Activated CD4-positive, alpha-beta T cell treated with anti-CD3 and anti-CD28 coated beads, Interleukin-2, amount 10 ng/mL, durations not matched to agents 7 days and 5 days (primary cell): ENCODE results near the gene CKS1B. TPM values are rescaled to one million over a fixed set of nuclear protein-coding genes. Genes with fewer than 3 reads are reported as not detected.
A peak's percentile ranks its signal among the peaks of the same experiment; 100 is the strongest.

Source experiments
- CTCF ChIA-PET: fragments of 350-600 bp; sonication (Branson Sonifier 250); formaldehyde crosslinking; loops from one replicate; lab custom pipeline; 2021; ENCODE audit warnings: antibody characterized with exemption; lab: Charles Lee
- POLR2A ChIA-PET: fragments of 350-600 bp; sonication (Branson Sonifier 250); formaldehyde crosslinking; loops from one replicate; lab custom pipeline; 2021; ENCODE audit warnings: antibody characterized with exemption; lab: Charles Lee
- DNase-seq: peaks from one replicate; pipeline ENCODE4 v3.0.0-alpha.2; 2020
- H3K27ac Mint-ChIP-seq: one replicate; pipeline ENCODE4 v1.8.0; 2021; ENCODE audit warnings: mild to moderate bottlenecking, moderate library complexity, mixed read lengths
- H3K27me3 Mint-ChIP-seq: one replicate; pipeline ENCODE4 v1.8.0; 2021; ENCODE audit warnings: mixed read lengths
- H3K36me3 Mint-ChIP-seq: one replicate; pipeline ENCODE4 v1.8.0; 2021; ENCODE audit warnings: low read depth, mixed read lengths
- H3K4me1 Mint-ChIP-seq: one replicate; pipeline ENCODE4 v1.8.0; 2021; ENCODE audit warnings: mixed read lengths
- H3K4me3 Mint-ChIP-seq: one replicate; pipeline ENCODE4 v1.8.0; 2021; ENCODE audit warnings: mild to moderate bottlenecking, moderate library complexity, mixed read lengths
- H3K9me3 Mint-ChIP-seq: one replicate; pipeline ENCODE4 v1.8.0; 2021; ENCODE audit warnings: mixed read lengths
- total RNA-seq, 2 experiments: library from RNA; stranded (reverse); gene quantifications; one replicate each; pipeline ENCODE4 v1.2.3, GENCODE V29; 2021

The CKS1B gene
- total RNA-seq, 2 experiments from 2014 or later = 147 to 157 TPM

GRCh38 chr1:154959426-154959780 lies 15.1 kb upstream of the CKS1B start:
- Mint-ChIP-seq H3K4me1 (peaks cover 72% of the 10 kb centered on the region), H3K36me3 (peaks cover 33% of the 10 kb centered on the region), H3K4me3 (peak overlapping the region; percentile 99), H3K9me3 (no peaks in the 10 kb centered on the region), H3K27ac (no peak overlapping the region), H3K27me3 (no peaks in the 10 kb centered on the region)
- CTCF ChIA-PET = interaction anchor here (2.5 to 3.3 kb wide), 2 partner anchors 14 to 58 kb away, joined by 5 to 23 read pairs; no protein-coding TSS in a partner anchor
- no peak for DNase-seq
- POLR2A ChIA-PET = interaction anchor here (0.7 kb wide), 1 partner anchor 40 kb away, joined by 5 read pairs; no protein-coding TSS in a partner anchor

GRCh38 chr1:154960446-154961136 lies 13.9 kb upstream of the CKS1B start:
- Mint-ChIP-seq H3K27ac (peak overlapping the region; percentile 93), H3K36me3 (peaks cover 33% of the 10 kb centered on the region), H3K9me3 (no peaks in the 10 kb centered on the region), H3K27me3 (no peaks in the 10 kb centered on the region), H3K4me3 (peak overlapping the region; percentile 99), H3K4me1 (peaks cover 63% of the 10 kb centered on the region)
- DNase-seq = no peak
- CTCF ChIA-PET = interaction anchor here (0.7 to 3.3 kb wide), 14 partner anchors 8 to 401 kb away, joined by 3 to 23 read pairs (median 5); partner anchors contain the start of genes CKS1B, PMVK and SHC1
- POLR2A ChIA-PET = interaction anchor here (0.6 to 1.1 kb wide), 2 partner anchors 14 to 52 kb away, joined by 3 read pairs; partner anchors contain the start of gene CKS1B

GRCh38 chr1:154961207-154962155 lies 13.0 kb upstream of the CKS1B start, which contains the start of gene PYGO2:
TSS of gene PYGO2 (minus strand) at chr1:154961782. CDS start at chr1:154961576, 206 bp downstream.
- CTCF ChIA-PET = interaction anchor here (0.6 to 3.3 kb wide), 16 partner anchors 9 to 402 kb away, joined by 3 to 23 read pairs (median 5); partner anchors contain the start of genes CKS1B, PMVK and SHC1
- POLR2A ChIA-PET = interaction anchor here (0.6 to 1.1 kb wide), 2 partner anchors 13 to 51 kb away, joined by 3 read pairs; partner anchors contain the start of gene CKS1B
- peaks cover 55% of the 10 kb centered on the region for H3K4me1 Mint-ChIP-seq
- peaks cover 36% of the 10 kb centered on the region for H3K36me3 Mint-ChIP-seq
- peak; percentile 83 for DNase-seq
- no peaks in the 10 kb centered on the region for H3K9me3 Mint-ChIP-seq
- peak within 1 kb of the TSS; percentile 93 for H3K27ac Mint-ChIP-seq
- H3K4me3 Mint-ChIP-seq = peak within 1 kb of the TSS; percentile 99
- no peaks in the 10 kb centered on the region for H3K27me3 Mint-ChIP-seq

- CTCF ChIA-PET = interaction anchor here (1.0 to 3.3 kb wide), 9 partner anchors 9 to 123 kb away, joined by 4 to 23 read pairs (median 7); partner anchors contain the start of genes CKS1B and SHC1
- H3K36me3 Mint-ChIP-seq = peaks cover 38% of the 10 kb centered on the region
Measured at GRCh38 chr1:154962156-154962749, 12.2 kb upstream of the CKS1B start.

GRCh38 chr1:154962795-154963330 lies 11.6 kb upstream of the CKS1B start:
- ChIA-PET POLR2A (no interaction called here), CTCF (interaction anchor here (2.1 kb wide), 2 partner anchors 10 to 11 kb away, joined by 9 to 11 read pairs; partner anchors contain the start of gene CKS1B)
- no peak for DNase-seq
- H3K4me1 Mint-ChIP-seq = peaks cover 51% of the 10 kb centered on the region
- no peaks in the 10 kb centered on the region for H3K9me3 Mint-ChIP-seq
- H3K27ac Mint-ChIP-seq = peak overlapping the region; percentile 91
- H3K27me3 Mint-ChIP-seq = no peaks in the 10 kb centered on the region
- H3K36me3 Mint-ChIP-seq = peaks cover 43% of the 10 kb centered on the region
- H3K4me3 Mint-ChIP-seq = peak overlapping the region; percentile 85

More at GRCh38 chr1:154962156-154962749, 12.2 kb upstream of the CKS1B start:
- POLR2A ChIA-PET = interaction anchor here (1.1 kb wide), 1 partner anchor 12 kb away, joined by 3 read pairs; the partner anchor contains the start of gene CKS1B
- Mint-ChIP-seq H3K9me3 (no peaks in the 10 kb centered on the region), H3K27me3 (no peaks in the 10 kb centered on the region), H3K27ac (peak overlapping the region; percentile 91), H3K4me1 (peaks cover 51% of the 10 kb centered on the region), H3K4me3 (peak overlapping the region; percentile 85)
- DNase-seq = peak; percentile 33

GRCh38 chr1:154963643-154964042 lies 10.8 kb upstream of the CKS1B start:
- ChIA-PET CTCF (interaction anchor here (2.2 kb wide), 1 partner anchor 20 kb away, joined by 9 read pairs; the partner anchor contains the start of gene FLAD1), POLR2A (no interaction called here)
- Mint-ChIP-seq H3K27ac (no peak overlapping the region), H3K27me3 (no peaks in the 10 kb centered on the region), H3K4me1 (peaks cover 52% of the 10 kb centered on the region), H3K9me3 (no peaks in the 10 kb centered on the region), H3K4me3 (no peak overlapping the region), H3K36me3 (peaks cover 44% of the 10 kb centered on the region)
- DNase-seq = no peak

- Mint-ChIP-seq H3K4me3 (no peak overlapping the region), H3K36me3 (peaks cover 48% of the 10 kb centered on the region), H3K27ac (no peak overlapping the region), H3K4me1 (peaks cover 57% of the 10 kb centered on the region), H3K27me3 (no peaks in the 10 kb centered on the region), H3K9me3 (no peaks in the 10 kb centered on the region)
- ChIA-PET POLR2A (no interaction called here), CTCF (interaction anchor here (0.8 to 2.2 kb wide), 2 partner anchors 9 to 19 kb away, joined by 3 to 9 read pairs; partner anchors contain the start of genes FLAD1 and PBXIP1)
- DNase-seq = no peak
Measured at GRCh38 chr1:154964359-154964758, 10.1 kb upstream of the CKS1B start.

GRCh38 chr1:154966111-154966510 lies 8.4 kb upstream of the CKS1B start:
- H3K4me1 Mint-ChIP-seq = peaks cover 53% of the 10 kb centered on the region
- no peak overlapping the region for H3K27ac Mint-ChIP-seq
- no peaks in the 10 kb centered on the region for H3K9me3 Mint-ChIP-seq
- CTCF ChIA-PET = interaction anchor here (0.7 to 2.2 kb wide), 3 partner anchors 11 to 33 kb away, joined by 3 to 9 read pairs (median 4); partner anchors contain the start of genes FLAD1 and PBXIP1
- no peaks in the 10 kb centered on the region for H3K27me3 Mint-ChIP-seq
- no peak for DNase-seq
- H3K4me3 Mint-ChIP-seq = no peak overlapping the region
- POLR2A ChIA-PET = no interaction called here
- peaks cover 42% of the 10 kb centered on the region for H3K36me3 Mint-ChIP-seq

GRCh38 chr1:154967331-154967950 lies 7.0 kb upstream of the CKS1B start:
- no peaks in the 10 kb centered on the region for H3K9me3 Mint-ChIP-seq
- no peak for DNase-seq
- ChIA-PET POLR2A (no interaction called here), CTCF (interaction anchor here (1.4 kb wide), 1 partner anchor 50 kb away, joined by 4 read pairs; no protein-coding TSS in a partner anchor)
- peaks cover 60% of the 10 kb centered on the region for H3K4me1 Mint-ChIP-seq
- no peak overlapping the region for H3K4me3 Mint-ChIP-seq
- H3K36me3 Mint-ChIP-seq = peaks cover 44% of the 10 kb centered on the region
- no peaks in the 10 kb centered on the region for H3K27me3 Mint-ChIP-seq
- H3K27ac Mint-ChIP-seq = peak overlapping the region; percentile 13

- ChIA-PET CTCF (interaction anchor here (0.8 to 2.7 kb wide), 3 partner anchors 31 to 49 kb away, joined by 3 to 10 read pairs (median 4); partner anchors contain the start of gene PMVK), POLR2A (interaction anchor here (1.0 kb wide), 1 partner anchor 14 kb away, joined by 3 read pairs; the partner anchor contains the start of gene FLAD1)
- H3K9me3 Mint-ChIP-seq = no peaks in the 10 kb centered on the region
- peak overlapping the region; percentile 72 for H3K27ac Mint-ChIP-seq
- H3K4me1 Mint-ChIP-seq = peaks cover 56% of the 10 kb centered on the region
- no peak overlapping the region for H3K4me3 Mint-ChIP-seq
- DNase-seq = no peak
- no peaks in the 10 kb centered on the region for H3K27me3 Mint-ChIP-seq
- peaks cover 41% of the 10 kb centered on the region for H3K36me3 Mint-ChIP-seq
Measured at GRCh38 chr1:154968731-154969130, 5.8 kb upstream of the CKS1B start.

GRCh38 chr1:154969246-154969645 lies 5.2 kb upstream of the CKS1B start:
- DNase-seq = no peak
- Mint-ChIP-seq H3K27ac (peak overlapping the region; percentile 72), H3K9me3 (no peaks in the 10 kb centered on the region), H3K4me3 (no peak overlapping the region), H3K4me1 (peaks cover 53% of the 10 kb centered on the region), H3K36me3 (peaks cover 38% of the 10 kb centered on the region), H3K27me3 (no peaks in the 10 kb centered on the region)
- CTCF ChIA-PET = interaction anchor here (0.8 to 6.4 kb wide), 5 partner anchors 8 to 33 kb away, joined by 3 to 26 read pairs (median 10); partner anchors contain the start of genes FLAD1, PBXIP1, PMVK and PYGO2
- POLR2A ChIA-PET = interaction anchor here (1.0 kb wide), 1 partner anchor 14 kb away, joined by 3 read pairs; the partner anchor contains the start of gene FLAD1
